ENCODE data around the gene RNF220.
A peak's percentile ranks its signal among the peaks of the same experiment; 100 is the strongest.

Gene RNF220

DNA sequence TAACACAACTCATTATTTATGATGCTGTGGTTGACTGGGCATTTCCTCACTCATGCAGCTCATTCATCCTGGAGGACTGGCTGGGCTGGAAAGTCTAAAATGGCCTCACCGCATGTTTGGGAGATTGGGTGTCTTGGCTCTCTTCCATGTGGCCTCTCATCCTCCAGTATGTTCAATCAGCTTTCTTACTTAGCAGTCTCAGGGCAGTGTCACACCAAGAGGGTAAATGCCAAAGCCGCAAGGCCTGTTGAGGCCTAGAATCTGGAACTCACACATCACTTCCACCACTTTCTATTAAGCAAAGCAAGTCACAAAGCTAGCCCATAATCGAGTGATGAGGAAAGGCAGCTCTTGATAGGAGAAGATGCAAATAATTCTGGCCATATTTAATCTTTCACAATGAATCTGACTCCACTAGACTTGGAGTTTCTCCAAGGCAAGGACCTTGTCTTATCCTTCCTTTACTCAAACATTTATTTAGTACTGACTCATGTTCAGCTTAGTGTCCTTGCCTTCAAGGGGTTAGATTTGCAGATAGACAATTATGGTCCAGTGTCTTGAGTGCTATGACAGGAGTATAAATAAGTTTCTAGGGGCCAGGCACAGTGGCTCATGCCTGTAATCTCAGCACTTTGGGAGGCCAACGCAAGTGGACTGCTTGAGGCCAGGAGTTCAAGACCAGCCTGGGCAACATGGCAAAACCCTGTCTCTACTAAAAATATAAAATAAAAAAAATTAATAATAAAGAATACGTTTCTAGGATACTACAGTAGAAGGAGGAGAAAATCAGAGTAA, 224.1 kb downstream of the RNF220 start:
- no peaks in the 10 kb centered on the region for H4K20me1 ChIP-seq (ENCODE audit: insufficient read depth, low read length)
- no peak overlapping the region for H3K27ac ChIP-seq (ENCODE audit: low read depth, low read length, poor library complexity, severe bottlenecking)
- H3K79me2 ChIP-seq (ENCODE audit: insufficient read depth, low read length): peaks cover 3% of the 10 kb centered on the region
- no peaks in the 10 kb centered on the region for H3K9me3 ChIP-seq (ENCODE audit: low read length)
- no peak overlapping the region for H3K4me2 ChIP-seq (ENCODE audit: low read length)
- no peaks in the 10 kb centered on the region for H3F3A ChIP-seq (ENCODE audit: insufficient read depth, low read length)
- no peaks in the 10 kb centered on the region for H3K9me2 ChIP-seq (ENCODE audit: low read depth, low read length)
- H3K4me1 ChIP-seq (ENCODE audit: insufficient read depth, low read length, severe bottlenecking): peaks cover 25% of the 10 kb centered on the region
- no peak overlapping the region for H3K4me3 ChIP-seq (ENCODE audit: low read depth, low read length, poor library complexity, severe bottlenecking)
- no peak overlapping the region for H2AFZ ChIP-seq (ENCODE audit: low read length)
- no peak overlapping the region for H3K9ac ChIP-seq (ENCODE audit: low read length)
- peaks cover 14% of the 10 kb centered on the region; the same call in 1 of the 2 replicates for H3K36me3 ChIP-seq (ENCODE audit: insufficient read depth, low read length)
- TF ChIP-seq EZH2 (IDR thresholded peaks at IDR 0.05; ENCODE audit: borderline replicate concordance, low read length): no peak
- TF ChIP-seq, protein P1, sequence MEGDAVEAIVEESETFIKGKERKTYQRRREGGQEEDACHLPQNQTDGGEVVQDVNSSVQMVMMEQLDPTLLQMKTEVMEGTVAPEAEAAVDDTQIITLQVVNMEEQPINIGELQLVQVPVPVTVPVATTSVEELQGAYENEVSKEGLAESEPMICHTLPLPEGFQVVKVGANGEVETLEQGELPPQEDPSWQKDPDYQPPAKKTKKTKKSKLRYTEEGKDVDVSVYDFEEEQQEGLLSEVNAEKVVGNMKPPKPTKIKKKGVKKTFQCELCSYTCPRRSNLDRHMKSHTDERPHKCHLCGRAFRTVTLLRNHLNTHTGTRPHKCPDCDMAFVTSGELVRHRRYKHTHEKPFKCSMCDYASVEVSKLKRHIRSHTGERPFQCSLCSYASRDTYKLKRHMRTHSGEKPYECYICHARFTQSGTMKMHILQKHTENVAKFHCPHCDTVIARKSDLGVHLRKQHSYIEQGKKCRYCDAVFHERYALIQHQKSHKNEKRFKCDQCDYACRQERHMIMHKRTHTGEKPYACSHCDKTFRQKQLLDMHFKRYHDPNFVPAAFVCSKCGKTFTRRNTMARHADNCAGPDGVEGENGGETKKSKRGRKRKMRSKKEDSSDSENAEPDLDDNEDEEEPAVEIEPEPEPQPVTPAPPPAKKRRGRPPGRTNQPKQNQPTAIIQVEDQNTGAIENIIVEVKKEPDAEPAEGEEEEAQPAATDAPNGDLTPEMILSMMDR (IDR thresholded peaks at IDR 0.05; ENCODE audit: low read length): no peak
- no peaks in the 10 kb centered on the region for H3K27me3 ChIP-seq (ENCODE audit: insufficient read depth, low read length)

DNA sequence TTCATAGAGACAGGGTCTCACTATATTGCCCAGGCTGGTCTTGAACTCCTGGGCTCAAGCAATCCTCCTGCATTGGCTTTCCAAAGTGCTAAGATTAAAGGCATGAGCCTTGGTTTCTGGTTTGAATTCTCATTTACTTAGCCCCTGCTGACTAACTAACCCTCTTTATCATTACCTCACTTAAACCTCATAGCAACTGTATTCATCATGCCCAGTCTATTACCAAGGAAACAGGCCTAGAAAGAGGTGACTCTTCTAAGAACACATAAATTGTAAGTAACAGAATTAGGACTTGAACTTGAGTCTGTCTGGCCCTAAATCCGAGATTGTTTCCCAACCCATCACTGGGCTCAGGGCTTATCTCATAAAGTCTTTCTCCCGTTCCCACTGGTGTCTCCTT, 225.1 kb downstream of the RNF220 start:
- H3K4me2 ChIP-seq (ENCODE audit: low read length): no peak overlapping the region
- H3K9me3 ChIP-seq (ENCODE audit: low read length): no peaks in the 10 kb centered on the region
- H3K9ac ChIP-seq (ENCODE audit: low read length): no peak overlapping the region
- H3F3A ChIP-seq (ENCODE audit: insufficient read depth, low read length): no peaks in the 10 kb centered on the region
- TF ChIP-seq, protein P1 (IDR thresholded peaks at IDR 0.05; ENCODE audit: low read length): no peak
- no peak for TF ChIP-seq EZH2 (IDR thresholded peaks at IDR 0.05; ENCODE audit: borderline replicate concordance, low read length)
- H4K20me1 ChIP-seq (ENCODE audit: insufficient read depth, low read length): no peaks in the 10 kb centered on the region
- peaks cover 3% of the 10 kb centered on the region for H3K79me2 ChIP-seq (ENCODE audit: insufficient read depth, low read length)
- no peak overlapping the region for H3K27ac ChIP-seq (ENCODE audit: low read depth, low read length, poor library complexity, severe bottlenecking)
- peaks cover 24% of the 10 kb centered on the region; the same call in 1 of the 2 replicates for H3K36me3 ChIP-seq (ENCODE audit: insufficient read depth, low read length)
- H3K4me1 ChIP-seq (ENCODE audit: insufficient read depth, low read length, severe bottlenecking): peaks cover 28% of the 10 kb centered on the region
- no peaks in the 10 kb centered on the region for H3K9me2 ChIP-seq (ENCODE audit: low read depth, low read length)
- no peaks in the 10 kb centered on the region for H3K27me3 ChIP-seq (ENCODE audit: insufficient read depth, low read length)
- H3K4me3 ChIP-seq (ENCODE audit: low read depth, low read length, poor library complexity, severe bottlenecking): no peak overlapping the region
- H2AFZ ChIP-seq (ENCODE audit: low read length): no peak overlapping the region

DNA sequence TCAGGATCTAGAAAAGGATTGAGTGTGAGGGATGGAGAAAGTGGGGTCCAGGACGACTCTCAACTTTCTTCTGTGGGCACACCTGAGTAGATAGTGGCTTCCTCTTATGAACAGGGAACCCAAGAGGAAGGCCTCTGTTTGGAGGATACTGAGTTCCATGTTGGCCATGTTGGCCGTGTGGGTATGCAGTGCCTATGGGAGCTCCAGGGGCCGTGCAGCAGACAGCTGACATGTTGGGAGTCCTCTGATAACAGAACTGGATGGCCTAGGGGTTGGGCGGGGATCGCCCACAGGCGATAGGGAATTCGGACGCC, 226.2 kb downstream of the RNF220 start:
- Histone ChIP-seq H3K79me2 (ENCODE audit: insufficient read depth, low read length) (peaks cover 3% of the 10 kb centered on the region), H3K4me3 (ENCODE audit: low read depth, low read length, poor library complexity, severe bottlenecking) (peak overlapping the region; percentile 87), H2AFZ (ENCODE audit: low read length) (0 out of 2 replicates have a peak overlapping the region, but pooled peaks have one; percentile 25), H3K36me3 (ENCODE audit: insufficient read depth, low read length) (peaks cover 36% of the 10 kb centered on the region), H4K20me1 (ENCODE audit: insufficient read depth, low read length) (no peaks in the 10 kb centered on the region), H3K9me2 (ENCODE audit: low read depth, low read length) (no peaks in the 10 kb centered on the region), H3K4me1 (ENCODE audit: insufficient read depth, low read length, severe bottlenecking) (peaks cover 28% of the 10 kb centered on the region), H3K9me3 (ENCODE audit: low read length) (no peaks in the 10 kb centered on the region), H3K27ac (ENCODE audit: low read depth, low read length, poor library complexity, severe bottlenecking) (peak overlapping the region; percentile 75), H3K4me2 (ENCODE audit: low read length) (peak overlapping the region; percentile 99), H3K27me3 (ENCODE audit: insufficient read depth, low read length) (no peaks in the 10 kb centered on the region), H3K9ac (ENCODE audit: low read length) (peak overlapping the region; percentile 93), H3F3A (ENCODE audit: insufficient read depth, low read length) (no peaks in the 10 kb centered on the region)
- no peak for TF ChIP-seq EZH2 (IDR thresholded peaks at IDR 0.05; ENCODE audit: borderline replicate concordance, low read length)
- TF ChIP-seq, protein P1 (IDR thresholded peaks at IDR 0.05; ENCODE audit: low read length): no peak
